CD4-positive, alpha-beta T cell treated with Interleukin-1 beta for 1 hour (primary cell): Measurements from ENCODE around the gene GLI1.
A peak's percentile ranks its signal among the peaks of the same experiment; 100 is the strongest.
"Not testable (repeated sequence)": the region's sequence is repeated elsewhere in the genome, so short reads cannot be mapped to it uniquely, and the experiment has no call there.

Source experiments
- DNase-seq, 2 donors: peaks; one replicate each; pipeline ENCODE4 v3.0.0-alpha.2; 2020 to 2022

Gene GLI1

DNA sequence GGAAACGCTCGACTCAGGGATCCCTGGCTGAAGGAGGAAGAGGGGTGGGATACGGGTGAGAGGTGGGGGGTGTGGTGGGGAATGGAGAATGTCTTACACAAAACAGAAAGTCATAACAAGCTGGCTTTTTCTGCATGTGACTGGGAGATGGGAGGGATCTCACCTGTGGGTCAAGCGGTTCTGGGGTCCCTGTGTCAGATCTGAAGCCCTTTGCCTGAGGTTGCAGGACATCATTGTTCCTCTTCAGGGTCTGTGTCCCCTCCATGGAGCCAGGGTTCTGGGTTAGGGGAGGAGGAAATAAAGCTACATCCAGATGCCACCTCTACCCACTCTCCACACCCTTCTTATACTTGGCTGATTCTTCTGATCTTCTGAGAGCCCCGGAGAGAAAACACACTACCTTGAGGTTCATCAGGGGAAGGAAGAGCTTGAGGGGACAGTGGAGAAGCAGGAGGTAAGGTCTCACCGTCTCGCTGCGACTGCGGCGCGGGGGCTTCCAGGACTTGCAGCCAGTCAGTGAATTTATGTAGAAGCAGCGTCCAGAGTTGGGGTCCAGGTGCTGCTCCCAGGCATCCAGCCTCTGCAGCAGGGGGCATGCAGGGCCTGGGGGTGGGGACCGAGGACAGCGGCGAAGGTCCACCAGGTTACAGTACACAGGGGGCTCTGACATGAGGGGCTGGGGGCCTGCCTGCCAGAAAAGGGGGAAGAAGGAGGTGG lies 17.6 kb downstream of the GLI1 start:
- no peak for DNase-seq

DNA sequence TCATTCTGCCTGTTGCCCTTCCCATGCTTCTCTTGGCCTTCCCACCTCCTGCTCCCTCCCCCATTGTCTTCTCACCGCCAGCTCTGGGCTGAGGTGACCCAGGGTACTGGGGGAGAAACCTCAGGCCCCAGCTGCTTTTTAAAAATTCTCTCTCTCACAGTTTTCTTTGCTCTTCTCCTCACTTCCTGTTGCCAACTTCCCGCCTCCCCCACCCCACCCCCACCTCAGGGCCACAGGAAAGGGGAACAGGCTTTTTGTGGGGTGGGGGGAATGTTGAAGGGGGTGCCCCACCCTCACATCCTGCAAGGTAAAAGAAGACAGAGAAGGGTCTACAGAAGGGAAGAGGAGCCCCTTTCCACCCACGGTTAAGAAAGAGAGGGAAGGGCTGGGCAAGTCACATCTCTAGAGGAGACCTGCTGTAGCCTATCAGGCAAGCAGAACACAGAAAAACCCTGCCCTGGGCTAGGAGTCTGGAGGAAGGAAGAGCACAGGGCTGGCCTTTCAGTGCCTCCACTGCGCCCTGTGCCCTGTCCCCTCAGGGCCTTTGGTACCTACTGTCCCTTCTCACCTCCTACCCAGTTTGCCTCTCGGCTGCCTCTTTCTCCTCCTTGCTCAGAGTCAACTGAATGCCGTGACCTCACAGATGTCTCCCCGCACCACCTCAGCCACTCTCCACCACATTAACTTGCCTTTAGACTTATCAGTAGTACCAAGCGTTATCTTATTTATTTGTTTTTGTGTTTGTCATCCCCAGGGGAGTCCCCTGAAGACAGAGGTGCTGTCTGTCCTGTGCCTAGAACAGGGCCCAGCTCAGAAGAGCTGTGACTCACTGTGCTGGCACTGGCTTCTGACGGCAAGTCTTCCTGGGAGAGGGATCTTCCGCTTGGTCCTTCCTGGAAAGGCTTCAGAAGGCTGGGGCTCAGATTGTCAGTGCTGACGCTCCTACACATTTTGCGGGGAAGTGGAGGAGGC lies 18.4 kb downstream of the GLI1 start:
- DNase-seq = peak; percentile 68 to 74

- no peak for DNase-seq
Measured at GRCh38 chr12:57479043-57479375, 19.4 kb downstream of the GLI1 start.

DNA sequence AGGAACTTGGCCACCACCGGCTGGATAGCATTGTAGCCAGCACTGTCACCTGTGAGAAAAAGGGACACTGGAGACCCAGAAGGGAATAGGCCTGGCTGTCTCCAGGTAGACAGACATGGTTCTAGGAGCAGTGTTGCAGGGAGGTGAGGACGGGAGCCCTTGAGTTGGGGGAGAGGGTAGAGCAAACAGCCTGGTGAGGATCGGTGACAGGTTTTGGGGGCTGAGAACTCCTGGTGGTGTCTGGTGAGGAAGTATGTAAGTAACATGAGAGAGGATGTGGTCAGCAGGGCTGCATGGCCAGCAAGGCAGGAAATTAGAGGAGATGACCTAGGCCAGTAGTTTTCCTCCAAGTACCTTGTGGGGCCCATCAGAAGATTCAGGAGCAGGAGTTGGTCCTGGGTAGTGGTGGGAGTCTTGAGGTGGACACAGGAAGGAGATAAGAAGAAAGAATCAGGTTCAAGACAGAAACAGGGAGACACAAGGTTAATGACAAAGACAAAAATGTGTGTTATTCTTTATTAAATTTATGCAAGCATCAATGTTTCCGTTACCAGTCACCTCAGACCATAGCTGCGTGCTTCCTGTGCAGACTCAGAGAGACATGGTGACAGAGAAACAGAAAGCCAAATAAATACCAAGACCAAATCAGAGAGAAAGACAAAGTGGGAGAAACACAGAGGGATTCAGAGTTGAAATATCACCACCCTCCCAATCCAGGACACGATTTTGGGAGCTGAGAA lies 20.0 kb downstream of the GLI1 start, which contains the start of gene ARHGAP9:
TSS of gene ARHGAP9 (minus strand) at position 491 of the 740 bp plus-strand sequence. CDS start at position 31, 460 bp downstream.
- DNase-seq = peak; percentile 82 to 85

DNA sequence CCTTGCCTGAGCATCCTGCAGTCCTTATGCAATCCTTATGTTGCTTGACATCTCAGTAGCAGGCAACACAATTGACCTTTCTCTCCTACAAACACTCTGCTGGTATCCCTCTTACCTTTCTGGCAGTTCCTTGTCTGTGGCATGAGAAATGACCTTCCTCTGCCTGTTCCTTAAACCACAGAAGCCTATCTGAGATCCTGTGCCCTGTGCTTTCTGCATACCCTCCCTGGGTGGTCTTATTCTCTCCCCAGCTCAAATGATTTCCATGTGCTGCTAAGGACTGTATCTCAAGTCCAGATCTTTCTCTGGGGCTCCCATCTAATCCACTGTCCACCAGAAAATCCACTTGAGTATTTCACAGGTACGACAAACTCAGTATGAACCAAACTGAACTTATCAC lies 22.1 kb downstream of the GLI1 start:
- DNase-seq = no peak

DNA sequence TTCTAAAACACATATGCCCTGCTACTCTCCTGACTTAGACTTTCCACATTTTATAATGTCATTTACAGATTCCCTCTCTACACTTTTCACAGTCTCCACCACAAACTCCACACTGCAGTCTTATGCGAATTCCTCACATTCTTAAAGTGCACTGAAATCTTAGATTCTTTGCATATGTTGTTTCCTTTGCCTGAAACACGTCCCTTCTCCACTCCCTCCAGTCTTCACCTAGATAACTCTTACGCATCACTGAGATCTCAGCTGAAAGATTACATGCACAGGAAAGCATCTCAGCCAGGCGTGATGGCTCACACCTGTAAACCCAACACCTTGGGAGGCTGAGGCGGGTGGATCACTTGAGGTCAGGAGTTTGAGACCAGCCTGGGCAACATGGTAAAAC lies 23.9 kb downstream of the GLI1 start:
- DNase-seq = no peak

- DNase-seq = no peak
Measured at GRCh38 chr12:57485695-57486094, 26.1 kb downstream of the GLI1 start.

DNA sequence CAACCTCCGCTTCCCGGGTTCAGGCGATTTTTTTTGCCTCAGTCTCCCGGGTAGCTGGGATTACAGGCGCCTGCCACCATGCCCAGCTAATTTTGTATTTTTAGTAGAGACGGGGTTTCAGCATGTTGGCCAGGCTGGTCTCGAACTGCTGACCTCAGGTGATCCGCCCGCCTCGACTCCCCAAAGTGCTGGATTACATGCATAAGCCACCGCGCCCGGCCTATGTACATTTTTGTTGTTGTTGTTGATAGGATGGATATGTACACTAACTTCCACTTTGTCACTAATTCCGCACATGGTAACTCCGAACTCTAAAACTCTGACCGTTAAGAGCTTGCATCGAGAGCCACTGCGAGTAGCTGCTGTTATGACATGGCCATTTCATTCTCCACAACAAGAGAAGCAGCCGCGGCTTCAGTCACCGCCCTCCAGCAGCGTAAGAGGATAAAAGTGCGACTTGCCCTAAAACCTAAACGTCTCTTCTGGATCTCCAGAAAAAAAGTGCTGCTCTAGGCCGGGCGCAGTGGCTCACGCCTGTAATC lies 27.5 kb downstream of the GLI1 start:
- DNase-seq = no peak

DNA sequence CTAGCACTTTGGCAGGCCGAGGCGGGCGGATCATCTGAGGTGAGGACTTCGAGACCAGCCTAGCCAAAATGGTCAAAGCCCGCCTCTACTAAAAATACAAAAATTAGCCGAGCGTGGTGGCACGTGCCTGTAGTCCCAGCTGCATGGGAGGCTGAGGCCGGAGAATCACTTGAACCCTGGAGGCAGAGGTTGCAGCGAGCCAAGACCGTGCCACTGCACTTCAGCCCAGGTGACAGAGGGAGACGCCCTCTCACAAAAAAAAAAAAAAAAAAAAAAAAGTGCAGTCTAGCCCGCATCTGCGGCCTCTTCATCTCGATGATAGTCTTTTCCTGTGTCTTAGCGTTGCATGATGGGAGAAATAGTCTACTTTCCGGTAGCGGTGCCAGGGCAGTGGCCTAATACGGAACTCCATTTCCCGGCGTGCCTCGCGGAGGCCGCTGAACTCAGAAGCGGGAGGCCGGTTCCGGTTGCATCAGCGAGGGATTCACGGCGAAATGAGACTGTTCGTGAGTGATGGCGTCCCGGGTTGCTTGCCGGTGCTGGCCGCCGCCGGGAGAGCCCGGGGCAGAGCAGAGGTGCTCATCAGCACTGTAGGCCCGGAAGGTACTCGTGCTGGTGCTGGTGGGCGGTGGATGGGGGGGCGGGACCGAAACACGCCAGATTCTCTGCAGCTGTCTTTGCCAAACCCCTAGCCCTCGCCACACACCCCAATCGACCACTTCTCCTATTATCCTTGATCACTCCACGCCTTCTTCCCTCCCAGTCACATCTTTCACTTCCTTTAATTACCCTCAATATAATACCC lies 28.2 kb downstream of the GLI1 start, which contains the start of gene MARS1:
TSS of gene MARS1 (plus strand) at position 472 of the 805 bp plus-strand sequence. CDS start at position 495, 23 bp downstream.
- DNase-seq = peak; percentile 94 to 95

GRCh38 chr12:57488402-57489156 lies 29.0 kb downstream of the GLI1 start:
- DNase-seq = no peak

GRCh38 chr12:57489157-57489641 lies 29.6 kb downstream of the GLI1 start:
- DNase-seq = no peak

GRCh38 chr12:57490126-57490525 lies 30.5 kb downstream of the GLI1 start:
- DNase-seq = no peak

GRCh38 chr12:57491393-57492280 lies 32.1 kb downstream of the GLI1 start:
- no peak for DNase-seq

- DNase-seq = not testable (repeated sequence)
Measured at GRCh38 chr12:57495051-57495701, 35.6 kb downstream of the GLI1 start.

DNA sequence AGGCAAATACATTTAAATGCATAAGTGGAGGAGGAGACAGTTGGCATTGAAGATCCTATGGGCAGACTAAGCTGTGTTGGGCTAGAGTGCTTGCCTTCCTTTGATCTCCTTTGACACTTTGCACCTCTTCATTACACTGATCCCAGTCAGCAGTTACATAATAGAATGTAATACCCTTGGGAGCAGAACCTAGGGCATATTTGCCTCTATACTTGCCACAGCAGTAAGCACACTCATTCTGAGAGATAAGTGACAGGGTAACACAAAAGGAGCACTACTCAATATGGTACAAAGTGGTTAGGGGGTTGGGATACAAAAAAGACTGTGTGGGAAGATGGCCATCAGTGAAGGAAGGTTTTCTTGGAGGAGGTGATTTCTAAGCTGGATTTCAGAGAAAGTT lies 37.2 kb downstream of the GLI1 start:
- no peak for DNase-seq

DNA sequence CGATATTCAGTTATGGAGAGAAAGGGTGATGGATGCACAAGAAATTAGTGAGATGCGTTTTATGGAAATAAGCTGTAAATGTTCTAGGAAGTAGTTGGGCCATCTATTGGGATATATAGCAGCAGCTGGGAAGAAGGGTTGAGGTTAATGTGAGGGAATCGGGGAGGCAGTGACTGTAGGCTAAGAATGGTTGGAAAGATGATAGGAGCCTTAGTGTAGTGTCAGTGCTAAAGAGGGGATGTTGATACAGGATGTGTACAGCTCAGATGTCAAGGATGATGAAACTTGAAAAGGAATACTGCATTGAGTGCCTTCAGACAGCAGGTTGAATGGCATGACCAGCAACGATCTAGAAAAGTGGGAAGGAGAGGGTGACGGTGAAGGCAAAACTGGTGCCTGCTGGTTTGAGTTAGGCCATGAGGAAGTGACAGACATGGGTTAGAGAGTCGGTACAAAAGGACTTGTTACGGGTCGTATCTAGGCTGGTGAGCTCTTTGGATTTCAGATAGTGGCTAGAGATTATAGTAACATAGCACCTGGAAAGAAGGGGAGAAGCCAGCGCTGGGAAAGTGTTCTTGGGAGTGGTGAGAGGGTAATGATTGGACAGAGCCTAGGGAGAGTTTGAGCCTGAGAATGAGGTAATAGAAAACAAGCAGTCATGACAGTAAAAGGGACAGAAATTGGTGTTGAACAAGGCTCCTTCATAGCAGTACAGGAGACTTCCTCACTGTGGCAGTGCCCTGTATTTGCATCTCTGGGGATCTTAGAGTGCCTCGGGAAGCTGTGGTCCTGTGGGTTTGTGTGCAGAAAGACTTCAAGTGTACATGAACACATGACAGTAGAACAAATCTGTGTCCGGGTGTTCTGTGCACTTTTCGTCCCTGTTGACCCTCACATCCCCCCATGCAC lies 37.9 kb downstream of the GLI1 start:
- DNase-seq = no peak

- DNase-seq = no peak
Measured at GRCh38 chr12:57498132-57498502, 38.5 kb downstream of the GLI1 start.

- DNase-seq = no peak
Measured at GRCh38 chr12:57498571-57498970, 39.0 kb downstream of the GLI1 start.
